ENCODE data around the gene CIB4.
"Not testable (repeated sequence)": the region's sequence is repeated elsewhere in the genome, so short reads cannot be mapped to it uniquely, and the experiment has no call there.

Gene CIB4

GRCh38 chr2:26566731-26567130, 74.4 kb downstream of the CIB4 start:
- not testable (repeated sequence) for DNase-seq

DNA sequence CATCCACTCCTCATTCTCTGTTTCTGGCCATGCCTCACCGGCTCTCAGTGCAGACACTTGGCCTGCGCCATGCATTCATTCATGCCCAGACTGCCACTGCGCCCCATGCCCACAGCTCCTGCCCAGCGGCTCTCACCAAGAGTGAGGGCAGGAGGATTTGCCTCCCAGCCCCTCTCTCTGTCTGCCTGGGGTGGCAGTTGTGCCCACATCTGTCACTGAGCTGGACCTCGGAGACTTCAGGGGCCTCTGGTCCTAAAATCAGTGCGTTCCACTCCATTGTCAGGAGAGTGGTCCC, 75.1 kb downstream of the CIB4 start:
- no peak for DNase-seq

GRCh38 chr2:26564121-26564644, 77.0 kb downstream of the CIB4 start:
- DNase-seq, result no peak

DNA sequence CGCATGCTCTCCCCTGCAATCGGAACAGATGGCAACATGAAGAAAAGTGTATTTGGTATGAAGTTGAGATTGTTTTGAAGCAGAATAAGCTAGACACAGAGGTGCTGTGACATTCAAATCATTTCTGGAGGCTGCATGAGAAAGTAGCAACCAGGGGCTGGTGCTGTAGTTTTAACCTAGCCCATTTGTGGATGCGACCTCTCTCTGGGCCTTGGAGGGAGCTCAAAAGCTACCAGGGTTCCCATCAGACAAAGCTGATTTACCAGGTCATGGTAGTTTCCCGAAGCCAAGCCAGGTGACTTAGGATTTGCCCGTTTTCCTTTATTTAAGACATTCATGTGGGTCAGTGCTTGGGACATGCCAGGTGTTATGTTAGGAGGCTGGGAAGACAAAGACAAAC, 77.5 kb downstream of the CIB4 start:
- DNase-seq, result no peak

GRCh38 chr2:26562811-26563645, 78.1 kb downstream of the CIB4 start:
- peak; percentile 64 for DNase-seq

- peak; percentile 65 for DNase-seq
Observed at GRCh38 chr2:26561918-26562810, 79.0 kb downstream of the CIB4 start.

DNA sequence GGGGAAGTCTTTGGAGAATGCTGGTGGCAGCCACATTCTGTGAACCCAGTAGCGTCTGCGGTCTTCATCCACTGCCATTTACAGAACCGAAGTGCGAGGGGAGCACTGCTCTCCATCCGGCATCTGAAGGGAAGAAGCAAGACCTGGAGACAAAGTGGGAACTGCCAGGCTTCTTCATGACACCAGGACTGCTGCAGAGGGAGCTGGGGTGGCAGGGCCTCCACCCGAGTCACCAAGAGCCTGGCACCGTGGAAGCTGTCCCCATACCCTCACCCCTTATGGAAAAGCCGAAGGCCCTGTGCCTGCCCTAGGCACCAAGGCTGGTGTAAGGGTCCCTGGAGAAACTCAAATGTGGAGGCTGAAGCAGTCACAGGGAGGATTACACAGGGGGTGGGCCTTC, 79.8 kb downstream of the CIB4 start:
- DNase-seq, result no peak

DNA sequence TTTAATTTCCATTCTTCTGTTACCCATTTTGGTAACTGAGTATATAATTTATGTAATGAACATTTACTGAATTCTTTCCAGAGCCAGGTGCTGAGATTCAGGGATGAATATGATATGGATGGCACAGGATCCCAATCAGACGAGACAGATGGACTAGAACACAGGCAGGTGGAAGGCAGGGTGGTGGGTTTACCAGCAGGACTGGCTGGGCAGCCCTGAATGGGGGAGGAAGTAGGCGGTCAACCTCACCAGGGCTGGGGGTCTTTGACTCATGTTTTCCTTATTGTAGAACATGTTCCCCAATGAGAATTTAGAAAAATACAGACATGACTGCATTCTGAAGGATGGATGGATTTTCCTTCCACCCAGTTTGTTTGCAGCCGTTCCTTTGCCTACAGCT, 80.3 kb downstream of the CIB4 start:
- no peak for DNase-seq

DNA sequence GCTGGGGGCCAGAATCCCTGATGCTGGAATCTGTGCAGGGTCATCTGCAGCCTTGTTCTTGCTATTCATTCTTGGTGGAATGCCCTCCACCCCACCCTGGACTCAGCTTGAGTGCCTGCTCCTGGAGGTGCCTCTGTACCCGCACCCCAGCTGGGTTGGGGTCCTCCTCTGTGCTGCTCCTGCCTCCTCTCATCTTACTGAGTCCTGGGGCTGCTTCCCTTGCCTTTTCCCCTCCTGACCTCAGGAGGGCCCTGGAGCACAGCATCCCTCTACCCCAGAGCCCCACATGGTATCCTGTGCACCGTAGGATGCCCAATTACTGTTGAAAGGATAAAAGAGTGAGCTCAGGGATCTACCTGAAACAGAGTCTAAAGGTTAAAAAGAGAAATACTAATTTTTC, 81.6 kb downstream of the CIB4 start:
- DNase-seq, result no peak

GRCh38 chr2:26559044-26559405, 82.1 kb downstream of the CIB4 start:
- DNase-seq, result no peak

DNA sequence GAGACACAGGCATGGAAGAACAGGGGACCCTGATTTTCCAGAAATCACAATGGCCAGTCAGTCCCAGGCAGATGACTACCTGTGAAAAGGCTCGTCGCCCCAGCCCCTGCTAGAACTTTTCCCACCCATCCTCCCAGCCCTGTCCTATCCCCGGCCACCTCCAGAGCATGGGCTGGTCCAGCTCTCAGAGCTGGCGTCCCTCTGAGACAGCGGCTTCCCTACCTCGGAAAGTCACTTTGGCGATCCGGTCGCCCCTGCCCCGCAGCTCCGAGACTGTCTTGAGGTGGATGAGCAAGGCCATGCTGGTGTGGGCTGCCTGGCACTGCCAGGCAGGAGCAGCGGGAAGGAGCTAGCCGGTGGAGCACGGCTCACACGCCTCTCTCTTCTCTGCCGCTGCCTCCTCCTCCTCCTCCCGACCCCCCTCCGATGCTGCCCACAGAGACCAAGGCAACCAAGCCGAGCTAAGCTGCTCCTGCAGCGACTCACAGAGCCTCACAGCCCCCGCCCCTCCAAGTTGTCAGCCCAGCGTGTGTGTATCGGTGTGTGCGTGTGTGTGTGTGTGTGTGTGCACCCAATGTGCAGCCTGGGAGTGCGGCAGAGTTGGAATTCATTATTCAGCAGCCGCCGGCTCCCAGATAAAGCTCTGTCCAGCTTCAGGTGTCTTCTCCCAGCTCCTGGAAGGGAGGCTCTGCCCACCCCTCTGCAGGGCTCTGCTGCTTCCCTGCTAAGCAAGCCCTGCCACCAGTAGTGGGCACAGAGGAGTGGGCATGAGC, 82.7 kb downstream of the CIB4 start:
- DNase-seq, result peak; percentile 17

GRCh38 chr2:26557244-26557925, 83.8 kb downstream of the CIB4 start:
- no peak for DNase-seq

- no peak for DNase-seq
Observed at GRCh38 chr2:26556309-26557243, 84.6 kb downstream of the CIB4 start.

DNA sequence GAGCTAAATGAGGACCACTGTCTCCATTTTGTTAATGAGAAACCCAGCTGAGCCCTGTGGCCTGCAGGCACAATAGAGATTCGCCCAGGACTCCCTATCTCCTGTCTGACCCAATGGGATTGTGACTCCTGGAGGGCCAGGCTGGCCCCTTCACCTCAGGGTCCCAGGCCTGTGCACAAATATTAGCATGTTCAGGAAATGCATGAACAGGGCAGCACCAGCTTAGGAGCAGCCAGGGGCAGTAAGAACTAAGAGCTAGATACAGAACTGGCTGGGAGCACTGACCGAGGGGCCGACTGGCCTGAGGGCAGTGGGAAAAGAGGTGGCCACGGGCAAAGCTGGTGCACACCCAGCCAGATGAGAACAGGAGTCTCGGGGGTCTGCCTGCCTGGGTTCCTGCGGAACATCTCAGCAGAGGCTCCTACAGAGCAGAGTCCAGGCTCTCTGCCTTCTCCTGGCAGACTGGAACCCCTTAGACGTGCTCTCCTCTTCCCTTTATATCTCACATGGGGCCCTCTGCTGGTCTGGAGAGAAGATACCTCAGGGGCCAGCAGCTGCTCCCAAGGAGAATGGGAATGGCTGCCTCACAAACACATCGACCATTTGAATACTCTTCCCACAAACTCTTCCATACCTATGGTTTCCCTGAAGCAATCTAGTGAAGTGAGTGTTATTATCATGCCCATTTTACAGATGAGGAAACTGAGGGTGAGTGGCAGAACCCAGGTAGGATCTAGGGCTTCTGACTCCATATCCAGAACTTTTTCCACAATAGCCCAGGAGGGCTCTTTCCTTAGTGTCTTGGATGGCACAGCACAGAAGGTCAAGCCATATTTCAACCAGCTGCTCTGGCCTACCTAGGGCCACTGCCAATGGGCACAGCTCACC, 85.7 kb downstream of the CIB4 start:
- no peak for DNase-seq

- no peak for DNase-seq
Observed at GRCh38 chr2:26552641-26553374, 88.4 kb downstream of the CIB4 start.

DNA sequence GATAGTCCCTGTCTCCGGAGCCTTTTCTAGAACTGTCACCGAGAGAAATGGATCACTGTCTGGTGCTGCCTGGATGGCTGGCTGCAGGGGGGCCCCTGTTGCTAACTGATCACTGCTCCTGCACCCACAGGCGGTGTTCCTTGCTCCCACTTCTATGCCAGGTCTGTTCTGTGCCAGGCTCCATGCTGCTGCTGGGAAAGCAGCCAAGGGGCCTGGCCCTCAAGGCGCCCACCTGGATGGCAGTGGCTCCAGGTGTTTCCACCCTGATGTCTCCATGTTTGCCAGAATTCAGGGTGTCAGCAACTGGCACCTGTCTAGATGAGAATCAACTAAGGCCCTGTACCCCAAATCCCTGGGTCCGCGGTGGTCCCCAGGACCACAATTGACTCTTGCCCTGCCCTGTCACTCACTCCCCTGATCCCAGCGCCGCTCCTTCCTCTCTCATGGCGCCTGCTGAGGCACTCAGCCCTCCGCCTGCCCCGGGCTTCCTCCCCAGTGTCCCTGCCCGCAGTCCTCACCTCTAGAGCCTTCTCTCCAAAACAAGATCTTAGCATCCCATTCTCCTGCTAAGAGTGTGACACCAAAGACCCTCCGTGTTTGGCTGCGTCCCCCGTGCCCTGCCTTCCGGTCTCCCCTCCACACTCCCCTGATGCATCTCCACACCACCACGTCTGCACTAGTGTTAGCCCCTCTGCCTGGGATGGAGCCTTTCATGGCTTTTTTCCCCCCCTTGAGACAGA, 90.7 kb downstream of the CIB4 start:
- DNase-seq, result peak; percentile 57

GRCh38 chr2:26542676-26543505, 98.3 kb downstream of the CIB4 start:
- DNase-seq, result no peak

GRCh38 chr2:26542194-26542455, 99.0 kb downstream of the CIB4 start:
- DNase-seq, result peak; percentile 75
